Activated naive CD4-positive, alpha-beta T cell treated with anti-CD3 and anti-CD28 coated beads, Interleukin-2, amount 50 U/mL, for 24 hours (primary cell): ENCODE data around the gene SGMS1.
"Not testable (repeated sequence)": the region's sequence is repeated elsewhere in the genome, so short reads cannot be mapped to it uniquely, and the experiment has no call there.

Experiments
- H3K27ac Mint-ChIP-seq: one replicate; pipeline ENCODE4 v1.8.0; 2021; ENCODE audit warnings: mild to moderate bottlenecking, mixed read lengths
- H3K27me3 Mint-ChIP-seq: one replicate; pipeline ENCODE4 v1.8.0; 2021; ENCODE audit warnings: mixed read lengths
- H3K36me3 Mint-ChIP-seq: one replicate; pipeline ENCODE4 v1.8.0; 2021; ENCODE audit warnings: mixed read lengths
- H3K4me1 Mint-ChIP-seq: one replicate; pipeline ENCODE4 v1.8.0; 2021; ENCODE audit warnings: mixed read lengths
- H3K4me3 Mint-ChIP-seq: one replicate; pipeline ENCODE4 v1.8.0; 2021; ENCODE audit warnings: mild to moderate bottlenecking, mixed read lengths
- H3K9me3 Mint-ChIP-seq: one replicate; pipeline ENCODE4 v1.8.0; 2021; ENCODE audit warnings: mixed read lengths

The SGMS1 gene

DNA sequence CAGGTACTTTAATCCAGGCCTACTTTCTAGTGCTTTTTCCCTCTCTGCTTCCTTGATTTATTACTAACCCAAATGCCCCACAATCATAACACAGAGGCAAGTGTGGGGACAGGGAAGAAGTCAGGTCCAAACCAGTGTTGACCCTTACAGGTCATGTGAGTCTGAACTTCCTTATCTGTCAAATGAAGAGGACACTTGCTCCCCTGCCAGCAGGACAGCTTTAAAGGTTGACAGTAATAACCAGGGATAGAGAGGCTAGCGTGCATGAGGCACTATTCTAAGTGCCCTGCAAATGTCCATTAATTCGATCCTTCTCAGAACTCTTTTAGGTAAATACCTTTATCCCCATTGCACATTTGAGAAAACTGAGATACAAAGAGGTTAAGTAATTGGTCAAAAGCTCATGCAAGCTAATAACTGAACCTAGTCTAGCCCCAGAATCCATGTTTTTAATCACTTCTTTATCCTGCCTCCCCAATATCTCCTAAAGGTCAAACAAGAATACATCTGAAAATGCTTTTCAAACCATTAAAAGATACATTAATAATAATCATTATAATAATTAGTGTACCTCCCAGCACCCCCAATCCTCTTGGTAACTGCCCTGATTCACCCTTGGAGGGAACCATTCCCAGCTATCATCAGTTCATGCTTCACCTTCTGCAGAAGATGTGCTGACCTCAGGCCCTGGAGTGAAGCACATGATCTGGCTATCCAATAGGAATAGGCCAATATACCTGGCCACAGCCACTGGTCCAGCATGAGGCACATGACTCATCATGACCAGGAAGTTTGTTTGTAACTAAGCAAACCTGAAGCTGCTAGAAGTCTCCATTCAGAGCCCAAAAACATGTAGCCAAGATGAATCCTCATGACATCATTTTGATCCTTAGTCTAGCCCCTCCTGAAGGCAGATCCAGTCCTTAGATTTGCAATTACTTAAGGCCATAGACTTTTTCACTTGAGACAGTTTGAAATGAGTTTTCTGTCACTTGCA is 40.7 kb downstream of the SGMS1 start:
- Mint-ChIP-seq H3K27ac (no peak overlapping the region), H3K9me3 (no peaks in the 10 kb centered on the region), H3K36me3 (peaks cover 12% of the 10 kb centered on the region), H3K4me1 (peaks cover 62% of the 10 kb centered on the region), H3K27me3 (no peaks in the 10 kb centered on the region), H3K4me3 (no peak overlapping the region)

DNA sequence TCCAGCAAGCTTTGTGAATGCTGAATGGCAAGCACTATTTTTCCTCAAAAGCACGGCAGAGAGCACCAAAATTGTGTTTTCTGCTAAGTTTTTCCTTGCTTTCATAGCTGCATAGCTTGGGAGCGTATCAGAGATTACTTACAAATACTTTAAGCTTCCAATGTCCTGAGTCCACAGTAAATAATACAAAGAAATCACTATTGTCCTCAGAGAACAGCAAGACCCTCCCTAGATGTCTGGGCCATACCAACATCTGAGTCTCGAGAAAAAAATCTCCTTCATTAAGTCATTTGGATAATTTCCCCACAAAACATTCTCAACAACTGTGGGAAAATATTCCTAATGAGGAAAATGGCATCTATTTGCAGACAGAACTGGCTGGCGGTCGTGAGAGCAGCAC is 41.7 kb downstream of the SGMS1 start:
- Mint-ChIP-seq H3K27me3 (no peaks in the 10 kb centered on the region), H3K9me3 (no peaks in the 10 kb centered on the region), H3K4me1 (peaks cover 71% of the 10 kb centered on the region), H3K36me3 (peaks cover 9% of the 10 kb centered on the region), H3K4me3 (no peak overlapping the region), H3K27ac (no peak overlapping the region)

DNA sequence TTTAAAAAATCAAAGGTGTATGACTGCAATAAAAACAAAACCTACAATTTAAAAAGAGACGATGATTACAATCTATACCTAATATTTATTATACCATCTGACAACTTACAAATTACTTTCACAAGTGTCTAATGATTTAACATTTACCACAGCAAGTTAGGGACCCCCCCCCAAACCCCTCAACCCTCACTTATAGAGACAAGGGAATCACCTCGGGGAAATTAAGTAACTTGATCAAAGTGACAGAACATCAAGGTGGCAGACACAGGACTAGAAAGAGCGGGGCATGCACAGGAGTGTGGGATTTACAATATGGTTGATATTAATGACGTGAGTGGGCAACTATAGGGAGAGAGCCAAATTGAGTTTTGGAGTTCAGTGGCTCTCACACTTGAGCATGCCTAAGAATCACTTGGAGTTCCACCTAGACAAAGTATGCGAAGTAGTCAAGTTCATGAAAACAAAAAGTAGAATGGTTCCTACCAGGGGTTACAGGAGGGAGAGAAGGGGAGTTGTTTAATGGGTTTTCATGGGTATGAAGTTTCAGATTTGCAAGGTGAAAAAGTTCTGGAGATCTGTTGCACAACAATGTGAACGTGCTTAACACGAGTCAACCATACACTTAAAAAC is 43.4 kb downstream of the SGMS1 start:
- H3K4me1 Mint-ChIP-seq = peaks cover 79% of the 10 kb centered on the region
- no peaks in the 10 kb centered on the region for H3K27me3 Mint-ChIP-seq
- peaks cover 5% of the 10 kb centered on the region for H3K36me3 Mint-ChIP-seq
- no peak overlapping the region for H3K27ac Mint-ChIP-seq
- no peak overlapping the region for H3K4me3 Mint-ChIP-seq
- H3K9me3 Mint-ChIP-seq = no peaks in the 10 kb centered on the region

DNA sequence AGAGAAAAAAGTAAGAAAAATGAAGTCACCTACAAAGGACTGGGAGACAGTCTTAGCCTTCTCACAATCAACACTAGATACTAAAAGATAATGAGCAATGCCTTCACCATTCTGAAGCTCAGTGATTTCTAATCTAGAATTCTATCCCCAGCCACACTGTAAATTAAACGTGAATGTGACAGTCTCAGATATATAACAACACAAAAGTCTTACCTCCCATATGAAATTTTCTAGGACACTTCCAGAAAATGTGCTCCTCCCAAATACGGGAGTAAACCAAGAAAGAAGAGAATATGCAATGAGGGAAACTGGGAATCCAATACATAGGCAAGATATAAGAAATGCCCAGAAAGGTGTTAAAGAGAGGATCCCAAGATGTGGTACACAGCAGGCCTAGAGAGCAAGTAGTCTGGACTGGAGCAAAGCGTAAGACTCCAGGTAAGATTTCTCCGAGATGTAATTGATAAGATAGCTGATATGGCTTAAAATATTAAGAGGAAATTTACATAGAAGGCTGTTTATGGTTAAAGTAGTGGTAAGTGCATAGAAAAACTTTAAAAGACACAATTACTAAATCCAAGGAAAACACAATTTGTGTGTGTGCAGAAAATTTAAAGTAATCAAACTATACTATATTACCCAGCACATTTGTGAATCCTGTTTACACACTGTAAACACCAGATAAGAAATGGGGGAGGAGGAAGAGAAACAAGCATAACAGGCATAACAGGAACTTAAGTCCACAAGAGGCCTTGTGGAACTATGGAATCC is 44.1 kb downstream of the SGMS1 start:
- Mint-ChIP-seq H3K9me3 (no peaks in the 10 kb centered on the region), H3K4me3 (no peak overlapping the region), H3K4me1 (peaks cover 84% of the 10 kb centered on the region), H3K27me3 (no peaks in the 10 kb centered on the region), H3K27ac (no peak overlapping the region), H3K36me3 (peaks cover 5% of the 10 kb centered on the region)

DNA sequence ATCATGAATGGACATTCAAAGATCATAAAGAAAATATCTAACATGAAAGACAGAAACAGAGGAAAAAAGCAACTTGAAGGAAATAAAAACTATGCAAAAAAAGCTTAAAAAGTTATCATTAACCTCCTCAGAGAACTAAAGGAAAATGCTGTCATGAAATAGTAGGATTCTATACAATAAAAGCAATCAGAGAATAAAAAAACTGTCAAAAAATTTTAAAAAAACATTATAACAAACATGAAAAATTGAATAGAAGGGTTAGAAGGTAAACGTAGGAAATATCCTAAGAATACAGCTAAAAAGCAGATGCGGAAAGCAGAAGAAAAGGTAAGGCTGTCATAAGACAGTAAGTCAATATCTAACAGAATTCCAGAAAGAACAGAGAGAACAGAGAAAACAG is 44.8 kb downstream of the SGMS1 start:
- Mint-ChIP-seq H3K4me1 (peaks cover 89% of the 10 kb centered on the region), H3K27me3 (no peaks in the 10 kb centered on the region)

GRCh38 chr10:50577681-50578350 is 45.9 kb downstream of the SGMS1 start:
- Mint-ChIP-seq H3K9me3 (no peaks in the 10 kb centered on the region), H3K36me3 (peaks cover 3% of the 10 kb centered on the region), H3K4me1 (peaks cover 95% of the 10 kb centered on the region), H3K27ac (no peak overlapping the region), H3K4me3 (no peak overlapping the region), H3K27me3 (no peaks in the 10 kb centered on the region)

More for the DNA sequence above, 44.8 kb downstream of the SGMS1 start:
- Mint-ChIP-seq H3K4me3 (no peak overlapping the region), H3K27ac (no peak overlapping the region), H3K9me3 (no peaks in the 10 kb centered on the region), H3K36me3 (peaks cover 5% of the 10 kb centered on the region)

- H3K4me3 Mint-ChIP-seq = no peak overlapping the region
- peaks cover 95% of the 10 kb centered on the region for H3K4me1 Mint-ChIP-seq
- H3K27ac Mint-ChIP-seq = no peak overlapping the region
- peaks cover 3% of the 10 kb centered on the region for H3K36me3 Mint-ChIP-seq
- no peaks in the 10 kb centered on the region for H3K27me3 Mint-ChIP-seq
- H3K9me3 Mint-ChIP-seq = no peaks in the 10 kb centered on the region
These were observed 46.7 kb downstream of the SGMS1 start for GRCh38 chr10:50577010-50577409.

- Mint-ChIP-seq H3K27me3 (no peaks in the 10 kb centered on the region), H3K4me1 (peaks cover 92% of the 10 kb centered on the region), H3K36me3 (peaks cover 3% of the 10 kb centered on the region), H3K9me3 (no peaks in the 10 kb centered on the region), H3K27ac (no peak overlapping the region), H3K4me3 (peak overlapping the region; percentile 15)
These were observed 47.4 kb downstream of the SGMS1 start for GRCh38 chr10:50576245-50576815.

DNA sequence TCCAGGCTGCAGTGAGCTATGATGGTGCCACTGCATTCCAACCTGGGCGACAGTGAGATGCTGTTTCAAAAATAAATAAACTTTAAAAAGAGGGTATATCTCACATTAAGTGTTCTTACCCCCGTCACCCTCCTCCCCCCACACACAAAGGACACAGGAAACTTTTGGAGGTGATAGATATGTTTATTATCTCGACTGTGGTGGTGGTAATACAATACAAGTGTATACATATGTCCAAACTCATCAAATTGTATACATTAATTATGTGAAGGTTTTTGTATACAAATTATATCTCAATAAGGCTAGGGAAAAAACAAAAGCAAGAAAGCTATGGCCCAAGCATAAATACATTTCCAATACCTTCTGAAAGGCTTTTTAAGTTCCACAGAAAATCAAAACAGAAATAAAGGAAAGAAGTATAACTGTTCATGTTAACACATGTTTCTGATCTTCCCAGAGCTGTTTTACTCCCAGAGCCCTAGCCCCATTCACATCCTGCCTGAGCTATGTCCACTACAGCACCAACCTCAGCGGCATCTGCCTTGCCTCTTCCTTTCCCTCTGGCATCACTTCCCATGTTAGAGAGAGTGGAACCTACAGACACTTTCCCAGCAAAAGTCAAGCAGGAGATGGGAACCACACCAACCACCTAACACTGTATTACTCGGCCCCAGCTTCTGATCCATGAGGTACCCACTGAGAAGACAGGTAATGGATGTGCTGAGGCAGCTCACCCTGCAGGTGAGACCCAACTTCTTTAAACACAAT is 48.1 kb downstream of the SGMS1 start:
- Mint-ChIP-seq H3K9me3 (no peaks in the 10 kb centered on the region), H3K27me3 (no peaks in the 10 kb centered on the region), H3K27ac (no peak overlapping the region), H3K36me3 (peaks cover 3% of the 10 kb centered on the region), H3K4me3 (peak overlapping the region; percentile 15), H3K4me1 (peaks cover 85% of the 10 kb centered on the region)

DNA sequence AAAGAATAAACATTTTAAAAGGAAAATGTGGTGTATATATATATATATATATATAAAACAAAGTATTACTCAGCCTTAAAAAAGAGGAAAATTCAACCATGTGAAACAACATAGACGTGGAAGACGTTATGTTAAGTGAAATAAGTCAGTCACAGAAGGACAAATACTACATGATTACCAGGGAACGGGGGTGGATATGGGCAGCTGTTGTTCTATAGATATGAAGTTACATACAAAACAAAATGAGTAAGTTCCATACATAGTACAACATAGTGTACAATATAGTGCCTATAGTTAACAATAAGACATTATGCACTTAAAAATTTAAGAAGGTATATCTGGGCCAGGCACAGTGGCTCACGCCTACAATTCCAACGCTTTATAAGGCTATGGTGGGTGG is 48.8 kb downstream of the SGMS1 start:
- Mint-ChIP-seq H3K9me3 (no peaks in the 10 kb centered on the region), H3K27me3 (no peaks in the 10 kb centered on the region), H3K4me1 (peaks cover 82% of the 10 kb centered on the region), H3K27ac (no peak overlapping the region), H3K4me3 (no peak overlapping the region), H3K36me3 (peaks cover 6% of the 10 kb centered on the region)

DNA sequence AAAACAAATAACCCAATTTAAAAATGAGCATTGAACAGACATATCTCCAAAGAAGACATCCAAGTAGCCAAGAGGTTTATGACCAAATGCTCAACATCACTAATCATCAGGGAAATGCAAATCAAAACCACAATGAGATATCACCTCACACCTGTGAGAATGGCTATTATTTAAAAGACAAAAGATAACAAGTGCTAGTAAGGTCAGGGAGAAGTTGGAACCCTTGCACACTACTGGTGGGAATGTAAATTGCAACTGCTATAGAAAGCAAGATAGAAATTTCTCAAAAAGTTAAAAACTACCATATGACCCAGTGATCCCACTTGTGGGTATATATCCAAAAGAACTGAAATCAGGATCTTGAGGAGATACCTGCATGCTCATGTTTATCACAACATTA is 49.5 kb downstream of the SGMS1 start:
- H3K36me3 Mint-ChIP-seq = peaks cover 9% of the 10 kb centered on the region
- H3K9me3 Mint-ChIP-seq = no peaks in the 10 kb centered on the region
- no peak overlapping the region for H3K27ac Mint-ChIP-seq
- no peaks in the 10 kb centered on the region for H3K27me3 Mint-ChIP-seq
- no peak overlapping the region for H3K4me3 Mint-ChIP-seq
- peaks cover 76% of the 10 kb centered on the region for H3K4me1 Mint-ChIP-seq

DNA sequence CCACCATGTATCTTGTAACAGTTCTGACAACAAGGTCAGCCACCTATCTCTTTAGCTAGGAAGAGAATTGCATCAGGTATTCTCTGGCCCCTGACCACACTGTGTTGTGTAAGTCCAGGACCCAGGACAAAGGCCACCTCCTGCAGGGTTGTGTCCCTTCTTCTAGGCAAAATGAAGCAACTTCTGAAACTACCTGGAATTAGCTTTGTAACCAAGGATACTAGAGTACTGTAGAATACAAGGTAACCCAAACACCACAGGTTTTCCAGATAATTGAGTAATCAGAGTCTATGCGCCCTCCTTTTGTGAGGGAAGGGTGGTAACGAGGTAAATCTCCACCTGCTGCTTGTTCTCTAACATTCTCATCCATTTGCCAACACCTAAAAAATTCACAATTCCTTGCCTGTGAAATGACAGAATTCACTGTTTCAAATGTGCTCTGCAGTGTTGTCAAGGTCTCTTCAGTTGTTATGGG is 51.7 kb downstream of the SGMS1 start:
- Mint-ChIP-seq H3K4me3 (no peak overlapping the region), H3K4me1 (peaks cover 61% of the 10 kb centered on the region), H3K27me3 (no peaks in the 10 kb centered on the region), H3K9me3 (no peaks in the 10 kb centered on the region), H3K36me3 (peaks cover 9% of the 10 kb centered on the region), H3K27ac (no peak overlapping the region)

DNA sequence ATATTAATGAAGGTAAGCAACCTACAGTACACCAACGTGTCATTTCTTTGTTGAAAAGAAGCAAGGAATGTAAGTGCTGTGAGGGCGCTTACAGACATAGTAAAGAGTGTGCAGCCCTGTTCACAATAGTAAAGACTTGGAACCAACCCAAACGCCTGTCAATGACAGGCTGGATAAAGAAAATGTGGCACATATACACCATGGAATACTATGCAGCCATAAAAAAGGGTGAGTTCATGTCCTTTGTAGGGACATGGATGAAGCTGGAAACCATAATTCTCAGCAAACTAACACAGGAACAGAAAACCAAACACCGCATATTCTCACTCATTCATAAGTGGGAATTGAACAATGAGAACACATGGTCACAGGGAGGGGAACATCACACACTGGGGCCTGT is 55.0 kb downstream of the SGMS1 start:
- not testable (repeated sequence) for H3K4me3 Mint-ChIP-seq, H3K36me3 Mint-ChIP-seq, H3K27ac Mint-ChIP-seq, H3K27me3 Mint-ChIP-seq, H3K9me3 Mint-ChIP-seq
- H3K4me1 Mint-ChIP-seq = peaks cover 45% of the 10 kb centered on the region

DNA sequence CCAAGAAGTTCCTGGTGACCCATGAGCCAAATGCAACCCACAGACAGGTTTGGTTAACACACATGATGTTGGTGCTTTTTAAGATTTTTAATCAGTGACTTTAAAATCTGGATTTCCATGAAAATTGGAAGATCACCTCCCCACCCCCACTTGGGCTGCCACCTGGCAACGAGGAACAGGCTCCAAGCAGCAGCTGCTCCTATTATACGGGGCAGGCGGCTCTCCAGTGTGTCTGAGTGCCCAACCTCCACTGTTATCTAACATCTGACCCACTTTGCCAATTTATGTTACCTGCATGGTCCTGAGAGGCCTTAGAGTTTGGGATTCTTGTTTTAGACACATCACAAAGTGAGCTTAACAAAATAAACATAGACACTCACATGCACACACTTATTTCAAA is 56.4 kb downstream of the SGMS1 start:
- H3K36me3 Mint-ChIP-seq = peaks cover 7% of the 10 kb centered on the region

More for the DNA sequence above, 56.4 kb downstream of the SGMS1 start:
- Mint-ChIP-seq H3K27ac (no peak overlapping the region), H3K9me3 (no peaks in the 10 kb centered on the region), H3K4me3 (no peak overlapping the region), H3K27me3 (no peaks in the 10 kb centered on the region), H3K4me1 (peaks cover 38% of the 10 kb centered on the region)
